ENCODE data around the gene TMEM33.
A peak's percentile ranks its signal among the peaks of the same experiment; 100 is the strongest.
"Not testable (repeated sequence)": the region's sequence is repeated elsewhere in the genome, so short reads cannot be mapped to it uniquely, and the experiment has no call there.

Gene TMEM33

GRCh38 chr4:41934901-41935651 is at the start of gene TMEM33:
Gene TMEM33 (plus strand): TSS chr4:41935429. CDS start chr4:41935485, 56 bp downstream.
- DNase-seq = peak; percentile 81

DNA sequence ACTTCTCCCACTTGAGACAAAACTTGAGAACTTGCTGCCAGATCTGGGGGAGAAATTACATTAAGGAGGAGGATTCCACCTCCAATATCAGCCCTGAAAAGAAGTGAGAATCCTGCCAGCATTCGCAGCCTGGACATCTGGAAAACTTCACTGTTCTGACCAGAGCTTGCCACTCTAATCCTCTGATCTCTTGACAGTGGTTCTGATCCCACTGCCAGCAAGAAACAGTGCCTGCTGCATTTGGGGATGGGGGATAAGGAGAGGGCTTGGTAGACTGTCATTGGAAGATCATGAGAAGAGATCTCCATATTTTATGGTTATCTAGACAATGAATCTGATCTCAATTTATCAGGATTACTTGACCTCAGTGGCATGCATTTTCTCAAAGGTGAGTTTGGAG is 49.8 kb upstream of the TMEM33 start:
- DNase-seq = no peak

- DNase-seq = no peak
Observed at GRCh38 chr4:41887277-41887676, 48.0 kb upstream of the TMEM33 start.

DNA sequence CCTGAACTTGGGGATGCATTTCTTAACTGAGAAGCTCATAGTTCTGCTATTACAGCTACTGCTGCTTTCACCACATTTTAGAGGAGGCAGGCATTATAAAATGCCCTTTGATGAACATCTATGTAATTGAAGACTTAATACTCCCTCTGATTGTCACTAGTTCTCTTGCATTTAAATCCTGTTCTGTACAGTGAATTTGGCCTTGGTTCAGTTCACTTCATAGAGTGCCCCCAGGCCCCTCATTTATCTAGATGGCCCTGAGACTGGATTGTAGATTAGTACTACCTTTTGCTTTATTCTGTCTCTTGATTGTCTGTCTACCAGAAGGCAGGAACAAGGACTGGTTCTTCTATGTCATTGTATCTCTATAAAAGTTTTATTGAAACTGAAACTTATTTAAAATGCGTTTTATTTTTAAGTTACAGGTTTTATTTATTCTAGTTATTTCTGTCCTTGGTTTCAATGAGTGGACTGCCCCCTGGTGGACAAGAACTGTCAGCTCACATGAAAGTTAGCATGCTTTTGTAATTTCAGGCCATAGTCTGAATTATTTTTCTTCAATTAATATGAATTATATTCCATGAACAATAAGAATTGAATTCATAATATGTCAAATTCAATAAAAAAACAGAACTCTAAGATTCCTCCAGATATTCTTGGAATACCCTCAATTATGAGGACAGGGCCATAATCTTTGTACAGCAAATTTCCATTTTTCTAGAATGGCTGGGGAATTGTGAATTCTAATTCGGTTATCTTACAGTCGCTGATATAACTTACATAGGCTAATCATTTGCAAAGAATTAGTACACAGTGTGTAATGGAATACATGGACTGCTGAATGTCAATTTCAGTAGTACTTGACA is 47.2 kb upstream of the TMEM33 start:
- DNase-seq = peak; percentile 42

DNA sequence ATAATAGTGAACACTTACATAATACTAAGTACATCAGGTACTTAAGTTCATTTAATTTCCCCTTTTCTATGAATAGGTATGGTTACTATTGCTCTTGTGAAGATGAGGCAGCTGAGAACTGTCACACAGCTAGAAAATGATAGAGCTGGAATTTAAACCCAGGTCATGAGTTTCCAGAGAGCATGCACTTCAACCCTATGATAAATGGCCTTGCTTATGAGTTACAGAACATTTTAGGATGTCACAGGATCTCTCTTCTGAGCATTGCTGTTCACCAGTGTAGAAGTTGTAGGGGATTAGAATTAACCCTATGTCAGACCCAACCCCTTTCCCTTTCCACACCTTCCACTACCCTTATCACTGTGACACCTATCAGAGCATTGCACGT is 46.5 kb upstream of the TMEM33 start:
- no peak for DNase-seq

DNA sequence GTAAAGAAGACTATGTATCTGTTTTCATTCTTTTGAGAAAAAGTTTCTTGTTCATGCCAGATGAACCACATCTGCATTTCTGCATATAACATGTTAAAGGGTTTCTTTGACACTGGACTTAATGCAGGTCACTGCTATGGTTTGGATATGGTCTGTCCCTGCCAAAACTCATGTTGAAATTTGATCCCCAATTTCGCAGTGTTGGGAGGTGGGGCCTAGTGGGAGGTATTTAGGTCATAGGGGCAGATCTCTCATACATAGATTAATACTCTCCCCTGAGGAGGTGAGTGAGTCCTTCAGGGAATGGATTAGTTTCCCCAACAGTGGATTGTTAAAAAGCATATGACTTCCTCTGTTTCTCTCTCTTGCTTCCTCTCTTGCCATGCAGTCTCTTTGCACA is 45.9 kb upstream of the TMEM33 start:
- no peak for DNase-seq

DNA sequence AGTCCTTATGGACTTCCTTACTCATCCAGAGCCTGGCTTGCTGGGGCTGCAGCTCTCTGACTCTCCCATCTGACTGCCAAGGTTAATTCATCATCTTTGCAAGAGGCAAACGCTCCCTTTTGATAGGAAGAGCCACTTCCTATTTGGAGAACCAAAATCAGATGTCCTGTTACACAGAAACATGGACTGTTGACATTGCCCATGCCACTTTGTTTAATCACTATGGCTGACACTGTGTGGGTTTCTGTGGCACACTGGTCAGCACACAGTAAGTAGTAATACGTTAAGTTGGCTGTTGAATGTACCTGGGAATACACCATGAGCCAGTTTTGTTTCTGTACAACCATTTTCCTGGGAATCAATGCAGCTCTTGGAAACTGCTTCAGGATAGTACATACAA is 45.1 kb upstream of the TMEM33 start:
- no peak for DNase-seq

- DNase-seq = no peak
Observed at GRCh38 chr4:41896648-41897047, 38.6 kb upstream of the TMEM33 start.

DNA sequence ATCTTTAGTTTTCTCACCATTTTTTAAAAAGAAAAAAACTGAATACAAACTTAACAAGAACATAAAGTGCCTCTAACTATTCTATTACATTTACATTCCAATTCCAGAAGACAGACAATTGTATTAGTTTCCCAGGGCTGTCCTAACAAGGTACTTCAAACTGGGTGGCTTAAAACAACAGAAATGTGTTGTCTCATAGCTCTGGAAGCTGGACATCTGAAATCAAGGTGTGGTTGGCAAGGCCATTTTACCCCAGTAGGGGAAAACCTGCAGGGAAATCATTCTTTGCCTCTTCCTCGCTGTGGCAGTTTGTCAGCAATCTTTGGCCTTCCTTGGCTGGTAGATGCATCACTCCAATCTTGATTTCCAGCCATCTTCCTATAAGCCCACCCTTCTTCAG is 37.5 kb upstream of the TMEM33 start:
- DNase-seq = no peak

DNA sequence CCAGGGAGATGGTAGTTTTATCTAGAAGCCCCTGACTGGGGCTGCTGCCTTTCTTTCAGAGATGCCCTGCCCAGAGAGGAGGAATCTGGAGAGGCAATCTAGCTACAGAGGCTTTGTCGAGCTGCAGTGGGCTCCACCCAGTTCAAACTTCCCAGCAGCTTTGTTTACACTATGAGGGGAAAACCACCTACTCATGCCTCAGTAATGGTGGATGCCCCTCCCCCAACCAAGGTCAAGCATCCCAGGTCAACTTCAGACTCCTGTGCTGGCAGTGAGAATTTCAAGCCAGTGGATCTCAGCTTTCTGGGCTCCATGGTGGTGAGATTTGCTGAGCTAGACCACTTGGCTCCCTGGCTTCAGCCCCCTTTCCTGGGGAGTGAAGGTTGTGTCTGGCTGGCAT is 26.1 kb upstream of the TMEM33 start:
- DNase-seq = not testable (repeated sequence)

DNA sequence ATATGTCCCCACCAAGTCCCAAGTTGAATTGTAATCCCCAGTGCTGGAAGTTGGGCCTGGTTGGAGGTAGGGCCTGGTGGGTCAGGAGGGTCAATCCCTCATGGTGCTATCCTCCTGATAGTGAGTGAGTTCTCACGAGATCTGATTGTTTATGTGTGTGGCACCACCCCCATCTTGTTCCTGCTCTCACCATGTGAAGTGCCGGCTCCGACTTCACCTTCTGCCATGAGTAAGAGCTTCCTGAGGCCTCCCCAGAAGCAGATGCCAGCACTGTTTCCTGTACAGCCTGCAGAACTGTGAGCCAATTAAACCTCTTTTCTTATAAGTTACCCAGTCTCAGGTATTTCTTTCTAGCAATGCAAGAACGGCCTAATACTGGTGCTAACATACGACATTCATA is 22.7 kb upstream of the TMEM33 start:
- no peak for DNase-seq

DNA sequence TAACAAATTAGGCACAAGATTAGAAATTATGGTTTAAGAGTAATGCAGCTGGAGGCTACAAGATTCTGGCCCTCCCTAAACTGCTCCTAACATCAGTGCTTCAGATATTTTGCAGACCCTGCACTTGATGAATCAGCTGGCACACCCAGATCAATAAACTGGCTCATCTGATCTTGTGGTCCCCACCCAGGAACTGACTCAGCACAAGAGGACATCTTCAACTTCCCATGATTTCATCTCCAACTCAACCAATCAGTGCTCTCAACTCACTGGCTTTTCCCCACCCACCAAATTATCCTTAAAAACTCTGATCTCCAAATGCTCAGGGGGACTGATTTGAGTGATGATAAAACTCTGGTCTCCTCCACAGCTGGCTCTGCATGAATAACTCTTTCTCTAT is 21.7 kb upstream of the TMEM33 start:
- DNase-seq = no peak

GRCh38 chr4:41918278-41918677 is 17.0 kb upstream of the TMEM33 start:
- no peak for DNase-seq

GRCh38 chr4:41920416-41920815 is 14.8 kb upstream of the TMEM33 start:
- DNase-seq = not testable (repeated sequence)

DNA sequence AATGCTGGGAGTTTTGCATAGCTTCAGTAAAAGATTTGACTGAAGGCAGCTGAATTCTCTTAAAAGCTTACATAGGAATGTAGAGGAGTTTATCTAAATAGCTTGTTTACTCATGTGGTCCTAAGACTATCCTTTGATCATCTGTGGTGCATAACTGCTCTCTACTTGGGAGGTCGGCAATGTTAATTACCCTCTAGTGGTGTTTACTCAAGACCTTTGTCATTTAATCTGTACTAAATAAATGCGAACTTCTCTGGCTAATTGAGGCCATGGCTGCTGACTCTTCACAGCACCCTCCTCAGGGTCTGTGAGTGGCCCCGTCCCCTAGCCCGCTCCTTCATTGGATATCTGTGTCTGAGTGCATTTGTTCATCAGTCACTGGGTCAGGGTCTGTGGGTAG is 13.8 kb upstream of the TMEM33 start:
- no peak for DNase-seq

DNA sequence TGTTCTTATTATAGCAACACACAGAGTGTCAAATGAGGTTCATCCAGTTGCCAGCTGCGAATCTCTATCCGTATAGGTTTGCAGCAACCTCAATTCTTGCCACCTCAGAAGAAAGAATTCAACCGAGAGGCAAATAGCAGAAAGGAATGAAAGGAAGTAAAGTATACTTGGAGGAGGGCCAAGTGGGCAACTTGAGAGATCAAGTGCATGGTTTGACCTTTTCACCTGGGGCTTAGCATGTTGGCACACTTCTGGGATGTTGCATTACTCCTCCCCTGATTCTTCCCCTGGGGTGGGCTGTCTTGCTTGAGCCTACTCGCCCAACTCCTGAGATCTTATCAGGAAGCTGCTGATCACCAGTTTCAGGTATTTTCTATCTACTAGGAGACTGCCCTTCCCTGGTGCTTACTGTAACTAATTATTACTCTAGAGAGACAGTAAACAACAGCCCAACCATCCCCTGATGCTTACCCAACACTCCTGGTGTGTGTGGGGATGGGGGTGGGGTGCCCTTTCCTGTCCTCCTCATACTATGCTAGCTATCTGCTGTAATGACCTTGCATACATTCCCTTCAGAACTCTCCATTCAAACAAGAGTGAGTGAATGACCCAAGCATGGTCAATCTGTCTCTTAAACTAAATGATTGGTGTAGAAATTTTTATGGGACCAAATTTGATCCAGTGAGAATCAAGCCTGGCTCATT is 7.3 kb upstream of the TMEM33 start:
- DNase-seq = no peak

DNA sequence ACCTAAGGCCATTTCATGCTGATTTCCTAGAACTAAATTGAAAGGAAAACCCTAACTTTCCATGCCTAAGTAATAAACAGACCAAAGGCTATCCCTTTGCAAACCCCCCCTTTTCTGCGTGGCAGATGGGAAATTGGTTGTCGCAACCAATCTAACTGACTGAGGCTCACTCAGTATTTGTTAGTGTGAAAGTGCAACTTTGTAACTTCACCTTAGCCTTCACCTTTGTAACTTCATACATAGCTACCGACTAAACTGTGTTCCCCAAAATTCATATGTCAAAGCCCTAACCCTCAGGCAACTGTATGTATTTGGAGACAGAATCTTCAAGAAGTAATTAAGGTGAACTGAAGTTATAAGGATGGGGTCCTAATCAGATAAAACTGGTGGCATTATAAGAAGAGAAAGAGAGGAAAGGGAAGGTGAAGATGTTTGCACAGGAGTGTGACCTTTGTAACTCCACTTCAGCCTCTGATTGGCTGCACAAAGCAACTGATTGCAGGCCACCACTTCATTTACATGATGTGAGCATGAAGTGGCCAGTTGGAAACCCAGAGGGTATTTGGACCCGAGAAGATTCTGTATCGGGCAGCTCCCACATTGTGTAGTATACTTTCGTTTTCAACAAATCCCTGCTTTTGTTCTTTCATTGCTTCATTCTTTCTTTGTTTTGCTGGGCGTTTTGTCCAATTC is 4.9 kb upstream of the TMEM33 start:
- DNase-seq = no peak

- DNase-seq = no peak
Observed at GRCh38 chr4:41932988-41933387, 2.2 kb upstream of the TMEM33 start.

- DNase-seq = no peak
Observed at GRCh38 chr4:41933997-41934503, 1.2 kb upstream of the TMEM33 start.

DNA sequence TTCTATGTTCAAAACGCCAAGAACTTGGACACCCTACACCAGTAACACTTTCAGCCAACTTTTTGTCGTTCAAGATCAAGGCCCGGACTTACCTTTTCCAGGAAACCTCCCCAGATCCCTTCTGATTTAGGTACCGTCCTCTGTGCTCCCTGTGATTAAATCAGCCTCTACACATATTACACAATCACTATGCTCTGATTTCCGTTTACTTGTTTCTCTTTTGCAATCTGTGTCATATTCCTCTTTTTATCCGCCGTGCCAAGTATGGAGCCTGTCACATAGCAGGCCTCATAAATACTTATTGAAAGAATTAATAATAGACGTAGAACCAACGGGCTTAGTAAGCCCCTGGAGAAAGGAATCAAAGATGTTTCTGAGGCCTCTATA is 722 bp upstream of the TMEM33 start:
- no peak for DNase-seq

DNA sequence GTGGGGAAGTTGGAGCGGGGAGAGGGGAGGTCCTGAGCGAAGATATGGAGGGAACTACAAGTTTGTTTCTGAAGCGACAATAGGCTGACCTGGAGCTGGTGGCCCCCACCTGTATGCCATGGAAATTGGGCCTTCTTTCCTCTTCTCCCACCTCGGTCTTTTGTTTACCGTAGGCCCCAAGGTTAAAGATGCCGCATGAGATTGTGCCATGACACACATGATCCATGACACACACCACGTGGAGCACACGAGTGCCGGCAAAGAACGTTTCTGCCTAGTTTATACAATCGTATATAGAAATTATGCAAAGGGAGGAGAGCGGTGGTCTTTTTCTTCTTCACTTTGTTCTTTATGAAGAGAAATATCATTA is 408 bp downstream of the TMEM33 start:
- no peak for DNase-seq

DNA sequence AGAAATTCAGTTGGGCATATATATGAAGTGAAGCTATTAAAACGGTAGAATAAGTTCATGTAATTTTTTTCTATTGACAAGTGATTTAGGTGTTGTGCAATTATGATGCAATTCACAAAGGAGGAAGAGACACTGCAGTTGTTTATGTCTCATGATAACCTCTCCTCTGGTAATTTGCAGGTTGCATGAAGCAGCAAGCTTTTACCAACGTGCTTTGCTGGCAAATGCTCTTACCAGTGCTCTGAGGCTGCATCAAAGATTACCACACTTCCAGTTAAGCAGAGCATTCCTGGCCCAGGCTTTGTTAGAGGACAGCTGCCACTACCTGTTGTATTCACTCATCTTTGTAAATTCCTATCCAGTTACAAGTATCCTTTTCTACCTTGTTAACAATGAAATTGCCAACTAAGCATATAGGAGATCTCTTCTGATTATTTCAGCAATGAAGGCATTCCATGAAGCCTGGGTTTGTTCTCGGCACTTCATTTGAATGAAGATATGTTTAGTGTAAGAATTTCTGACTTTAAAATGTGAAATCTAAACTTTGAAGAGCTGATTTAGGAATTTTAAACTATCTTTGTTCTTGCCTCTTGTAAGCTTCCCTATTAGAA is 3.9 kb downstream of the TMEM33 start:
- DNase-seq = no peak

DNA sequence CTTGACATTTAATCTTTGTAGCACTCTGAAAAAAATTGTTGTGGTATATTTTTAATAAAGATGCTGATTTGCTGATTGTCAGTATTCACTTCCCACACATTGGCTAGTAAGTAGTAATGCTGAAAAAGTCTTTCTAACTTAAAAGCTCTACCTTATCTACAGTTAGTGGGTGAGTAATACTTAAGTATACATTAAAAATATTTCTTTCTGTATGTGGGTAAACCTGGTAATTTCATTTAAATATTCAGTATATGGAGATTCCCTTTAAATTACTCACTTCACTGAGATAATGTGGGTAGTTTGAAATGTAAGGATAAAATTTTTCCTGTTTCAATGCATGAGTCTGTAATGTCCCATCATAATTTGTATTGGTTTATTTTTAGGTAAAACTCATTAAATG is 5.6 kb downstream of the TMEM33 start:
- DNase-seq = no peak

Measured in CD4-positive, alpha-beta T cell treated with Interleukin-12 subunit alpha and Interleukin-12 subunit beta, for 1 hour (primary cell).